Mucosa of stomach (tissue), 1 donor: ENCODE results near the gene FLYWCH1.

ENCODE experiments used
- H3K27me3 ChIP-seq: one replicate; pipeline ENCODE4 v1.7.0; 2013; ENCODE audit warnings: mild to moderate bottlenecking, low read length; ENCODE audit not compliant: control insufficient read depth, insufficient read depth
- H3K36me3 ChIP-seq: one replicate; pipeline ENCODE4 v1.7.0; 2013; ENCODE audit warnings: low read length; ENCODE audit not compliant: control insufficient read depth, insufficient read depth
- H3K4me1 ChIP-seq: one replicate; pipeline ENCODE4 v1.7.0; 2013; ENCODE audit warnings: mild to moderate bottlenecking, low read length; ENCODE audit not compliant: control insufficient read depth, insufficient read depth
- H3K4me3 ChIP-seq: one replicate; pipeline ENCODE4 v1.7.0; 2013; ENCODE audit warnings: low read length
- H3K9ac ChIP-seq: one replicate; pipeline ENCODE4 v1.7.0; 2013; ENCODE audit warnings: mild to moderate bottlenecking, low read length, moderate library complexity
- H3K9me3 ChIP-seq: one replicate; pipeline ENCODE4 v1.7.0; 2013; ENCODE audit warnings: mild to moderate bottlenecking, low read length, moderate library complexity; ENCODE audit not compliant: control insufficient read depth
- donor health status: Pancreatic carcinoma.

The FLYWCH1 gene

DNA sequence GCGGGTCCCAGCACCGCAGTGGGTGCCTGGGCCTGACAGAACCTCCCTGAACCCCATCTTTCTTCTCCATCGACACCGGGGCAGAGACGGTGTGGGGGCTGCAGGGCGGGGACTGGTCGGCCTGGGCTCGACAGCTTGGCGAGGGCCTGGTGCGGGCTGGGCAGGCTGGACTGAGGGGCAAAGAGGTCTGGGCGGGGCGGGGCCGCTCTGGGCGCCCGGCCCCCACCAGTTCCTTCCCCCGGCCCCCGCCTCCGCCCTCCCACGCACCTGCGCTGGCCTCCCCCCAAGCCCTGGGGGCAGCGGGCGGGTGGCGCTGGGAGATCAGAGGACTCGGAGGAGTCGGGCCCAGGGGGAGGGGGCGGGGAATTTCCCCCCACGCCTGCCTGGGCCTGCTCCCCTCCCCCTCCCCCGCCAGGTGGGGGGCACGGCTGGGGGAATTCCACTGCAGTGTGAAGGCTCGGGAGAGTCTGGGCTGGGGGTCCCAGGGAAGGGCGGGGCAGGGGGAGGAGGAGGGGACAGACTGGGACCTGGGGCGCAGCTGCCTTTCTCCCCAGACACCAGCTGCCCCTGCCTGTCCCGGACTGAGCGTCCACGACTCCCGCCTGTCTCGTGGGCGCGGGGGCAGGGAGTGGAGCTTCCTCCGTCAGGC lies 51.5 kb downstream of the FLYWCH1 start:
- peaks cover 30% of the 10 kb centered on the region for H3K4me1 ChIP-seq
- H3K27me3 ChIP-seq: peaks cover 74% of the 10 kb centered on the region
- H3K9ac ChIP-seq: no peak overlapping the region
- no peak overlapping the region for H3K4me3 ChIP-seq
- H3K36me3 ChIP-seq: no peaks in the 10 kb centered on the region
- H3K9me3 ChIP-seq: no peaks in the 10 kb centered on the region

DNA sequence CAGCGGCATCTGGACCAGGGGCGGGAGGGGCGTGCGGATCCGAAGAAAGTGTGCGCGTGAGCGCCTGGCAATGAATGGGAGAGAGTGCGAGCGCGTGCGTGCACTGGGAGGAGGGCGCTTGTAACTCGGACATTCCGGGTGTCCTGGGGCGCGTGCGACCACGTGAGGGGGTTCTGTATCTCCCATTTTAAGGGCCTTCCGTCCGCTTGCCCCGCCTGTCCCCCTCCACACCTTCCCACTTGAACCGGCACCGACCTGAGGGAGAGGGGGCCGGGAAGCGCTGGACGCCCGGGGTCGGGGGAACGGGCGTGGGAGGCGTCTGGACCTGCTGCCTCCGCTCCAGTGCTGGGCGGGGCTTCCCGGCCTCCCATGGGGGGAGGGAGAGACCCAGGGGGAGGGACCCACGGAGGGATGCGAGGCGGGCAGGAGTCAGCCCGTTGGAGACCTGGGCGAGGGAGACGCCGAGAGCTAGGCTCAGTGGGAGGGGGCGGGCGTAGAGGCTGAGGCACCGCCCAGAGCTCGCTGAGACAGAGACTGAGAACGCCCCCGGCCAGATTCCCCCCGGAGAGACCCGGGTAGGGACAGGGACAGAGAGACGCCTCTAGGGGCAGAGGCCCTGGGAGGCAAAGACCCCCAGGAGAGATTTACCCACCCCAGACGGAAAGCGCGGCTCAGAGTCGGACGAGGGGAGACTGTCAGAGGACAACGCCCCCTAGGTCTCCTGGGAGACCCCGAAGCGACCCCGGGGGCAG lies 52.2 kb downstream of the FLYWCH1 start, which contains the start of gene KREMEN2:
Gene KREMEN2, plus strand, starts transcription at position 553 of the 752 bp plus-strand sequence. CDS start 246 bp downstream, outside the sequence.
- H3K4me3 ChIP-seq: no peak within 1 kb of the TSS

GRCh38 chr16:2964475-2965336 lies 53.0 kb downstream of the FLYWCH1 start:
- H3K9ac ChIP-seq: no peak overlapping the region
- peaks cover 76% of the 10 kb centered on the region for H3K27me3 ChIP-seq
- H3K4me1 ChIP-seq: peaks cover 37% of the 10 kb centered on the region
- H3K4me3 ChIP-seq: no peak overlapping the region
- no peaks in the 10 kb centered on the region for H3K9me3 ChIP-seq
- no peaks in the 10 kb centered on the region for H3K36me3 ChIP-seq

More for the DNA sequence above, 52.2 kb downstream of the FLYWCH1 start, which contains the start of gene KREMEN2:
- Histone ChIP-seq H3K9ac (no peak within 1 kb of the TSS), H3K36me3 (no peaks in the 10 kb centered on the region), H3K27me3 (peaks cover 79% of the 10 kb centered on the region), H3K4me1 (peaks cover 37% of the 10 kb centered on the region), H3K9me3 (no peaks in the 10 kb centered on the region)

- H3K36me3 ChIP-seq: no peaks in the 10 kb centered on the region
- no peak overlapping the region for H3K9ac ChIP-seq
- H3K4me1 ChIP-seq: peaks cover 50% of the 10 kb centered on the region
- no peak overlapping the region for H3K4me3 ChIP-seq
- H3K9me3 ChIP-seq: no peaks in the 10 kb centered on the region
- H3K27me3 ChIP-seq: peaks cover 84% of the 10 kb centered on the region
Measured at GRCh38 chr16:2966043-2966807, 54.5 kb downstream of the FLYWCH1 start.

DNA sequence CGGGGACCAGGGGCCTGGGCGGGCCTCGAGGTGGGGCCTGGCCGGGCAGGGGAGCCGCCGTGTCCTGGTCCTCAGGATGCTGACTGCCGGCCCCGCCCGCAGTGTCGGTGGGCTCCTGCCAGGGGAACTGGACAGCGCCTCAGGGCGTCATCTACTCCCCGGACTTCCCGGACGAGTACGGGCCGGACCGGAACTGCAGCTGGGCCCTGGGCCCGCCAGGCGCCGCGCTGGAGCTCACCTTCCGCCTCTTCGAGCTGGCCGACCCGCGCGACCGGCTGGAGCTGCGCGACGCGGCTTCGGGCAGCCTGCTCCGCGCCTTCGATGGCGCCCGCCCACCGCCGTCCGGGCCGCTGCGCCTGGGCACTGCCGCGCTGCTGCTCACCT lies 55.1 kb downstream of the FLYWCH1 start:
- Histone ChIP-seq H3K36me3 (no peaks in the 10 kb centered on the region), H3K9ac (no peak overlapping the region), H3K4me1 (peaks cover 45% of the 10 kb centered on the region), H3K9me3 (no peaks in the 10 kb centered on the region), H3K27me3 (peaks cover 80% of the 10 kb centered on the region), H3K4me3 (no peak overlapping the region)

DNA sequence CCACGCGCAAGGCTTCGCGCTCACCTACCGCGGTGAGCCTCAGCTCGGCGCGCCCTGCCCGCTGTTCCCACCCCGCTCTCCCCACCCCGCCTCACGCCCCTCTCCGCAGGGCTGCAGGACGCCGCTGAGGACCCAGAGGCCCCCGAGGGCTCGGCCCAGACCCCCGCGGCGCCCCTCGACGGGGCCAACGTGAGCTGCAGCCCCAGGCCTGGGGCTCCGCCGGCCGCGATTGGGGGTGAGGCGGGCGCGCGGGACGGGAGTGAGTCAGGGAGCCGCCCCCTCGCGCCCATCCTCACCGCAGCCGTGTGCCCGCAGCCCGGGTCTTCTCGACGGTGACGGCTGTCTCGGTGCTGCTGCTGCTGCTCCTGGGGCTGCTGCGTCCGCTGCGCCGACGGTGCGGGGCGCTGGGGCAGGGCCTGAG lies 55.5 kb downstream of the FLYWCH1 start:
- Histone ChIP-seq H3K36me3 (no peaks in the 10 kb centered on the region), H3K27me3 (peaks cover 76% of the 10 kb centered on the region), H3K9me3 (no peaks in the 10 kb centered on the region), H3K9ac (no peak overlapping the region), H3K4me1 (peaks cover 42% of the 10 kb centered on the region), H3K4me3 (no peak overlapping the region)

- Histone ChIP-seq H3K9me3 (no peaks in the 10 kb centered on the region), H3K4me1 (peaks cover 42% of the 10 kb centered on the region), H3K9ac (no peak overlapping the region), H3K4me3 (no peak overlapping the region), H3K36me3 (no peaks in the 10 kb centered on the region), H3K27me3 (peaks cover 71% of the 10 kb centered on the region)
Measured at GRCh38 chr16:2967721-2968161, 56.0 kb downstream of the FLYWCH1 start.

DNA sequence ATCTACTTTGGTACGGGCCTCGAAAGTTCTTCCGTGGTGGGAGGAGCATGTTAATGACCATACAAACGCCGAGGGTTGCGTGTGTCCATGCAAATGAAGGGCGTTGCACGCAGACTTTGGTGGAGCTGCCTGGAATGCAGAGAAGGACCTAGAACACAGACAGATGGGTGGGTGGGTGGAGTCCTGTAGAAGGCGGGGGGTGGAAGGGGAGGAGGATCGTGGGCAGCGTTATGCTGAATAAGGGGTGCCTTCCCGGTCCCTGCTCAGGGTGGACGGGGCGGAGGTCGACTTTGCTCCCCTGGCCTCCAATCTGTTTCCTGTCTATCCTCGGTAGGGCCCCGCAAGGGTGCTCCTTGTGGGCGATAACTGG lies 56.6 kb downstream of the FLYWCH1 start:
- H3K27me3 ChIP-seq: peaks cover 65% of the 10 kb centered on the region
- H3K4me3 ChIP-seq: no peak overlapping the region
- H3K9me3 ChIP-seq: no peaks in the 10 kb centered on the region
- no peak overlapping the region for H3K9ac ChIP-seq
- peaks cover 42% of the 10 kb centered on the region for H3K4me1 ChIP-seq
- no peaks in the 10 kb centered on the region for H3K36me3 ChIP-seq

- H3K4me1 ChIP-seq: peaks cover 39% of the 10 kb centered on the region
- peak within 1 kb of the TSS; percentile 55 for H3K9ac ChIP-seq
Measured at GRCh38 chr16:2968738-2969544, 57.2 kb downstream of the FLYWCH1 start, which contains the start of gene PAQR4. PAQR4 (plus strand) TSS chr16:2969348; CDS start chr16:2969675, 327 bp downstream.

DNA sequence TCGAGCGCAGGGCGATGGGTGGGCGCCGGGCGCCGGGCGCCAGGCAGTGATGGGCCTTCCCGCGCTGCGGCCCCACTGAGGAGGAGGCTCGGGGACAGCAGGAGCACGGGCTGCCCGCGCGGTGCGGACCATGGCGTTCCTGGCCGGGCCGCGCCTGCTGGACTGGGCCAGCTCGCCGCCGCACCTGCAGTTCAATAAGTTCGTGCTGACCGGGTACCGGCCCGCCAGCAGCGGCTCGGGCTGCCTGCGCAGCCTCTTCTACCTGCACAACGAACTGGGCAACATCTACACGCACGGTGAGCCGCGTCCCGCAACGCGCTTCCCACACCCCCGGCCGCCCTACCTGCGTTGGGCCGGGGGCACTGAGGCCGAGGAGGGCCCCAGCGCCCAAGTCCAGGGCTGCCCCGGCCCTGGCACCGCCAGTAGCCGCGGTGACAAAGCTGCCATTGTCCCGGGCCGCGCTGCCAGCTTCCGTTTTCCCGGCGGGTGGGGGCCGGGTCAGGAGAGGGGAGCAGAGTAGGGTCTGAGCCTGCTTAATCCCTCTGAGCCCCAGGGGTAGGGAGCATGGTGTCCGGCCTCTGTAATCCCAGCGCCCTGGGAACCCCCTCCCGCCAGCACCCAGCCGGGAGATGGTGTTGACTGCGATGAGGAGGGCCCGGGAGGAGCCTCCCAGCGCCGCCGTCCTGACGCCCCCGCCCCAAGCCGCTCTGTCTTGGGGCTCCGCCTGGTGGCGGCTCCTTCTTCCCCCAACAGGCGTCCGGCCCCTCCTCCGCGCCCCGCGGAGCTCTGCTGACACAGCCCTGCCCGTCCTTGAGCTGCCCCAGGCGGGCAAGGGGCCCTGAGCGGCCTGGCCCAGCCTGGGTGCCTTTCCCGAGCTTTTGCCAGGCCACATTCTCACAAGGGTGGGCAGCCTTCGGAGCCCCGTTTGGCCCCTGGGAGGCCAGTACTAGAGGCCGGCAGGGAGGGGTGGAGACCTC lies 58.1 kb downstream of the FLYWCH1 start:
- H3K27me3 ChIP-seq: peaks cover 50% of the 10 kb centered on the region

More at GRCh38 chr16:2968738-2969544, 57.2 kb downstream of the FLYWCH1 start, which contains the start of gene PAQR4:
- Histone ChIP-seq H3K36me3 (no peaks in the 10 kb centered on the region), H3K4me3 (peak within 1 kb of the TSS; percentile 45), H3K27me3 (peaks cover 59% of the 10 kb centered on the region), H3K9me3 (no peaks in the 10 kb centered on the region)

More for the DNA sequence above, 58.1 kb downstream of the FLYWCH1 start:
- Histone ChIP-seq H3K9me3 (no peaks in the 10 kb centered on the region), H3K36me3 (no peaks in the 10 kb centered on the region), H3K9ac (peak overlapping the region; percentile 55), H3K4me3 (no peak overlapping the region), H3K4me1 (peaks cover 30% of the 10 kb centered on the region)
